DOHH2 (cell line): ENCODE measurements around the gene KCNE2.
A peak's percentile ranks its signal among the peaks of the same experiment; 100 is the strongest.

Experiments
- H3F3A ChIP-seq: fragments of 200-600 bp; sonication (generic), shearing (Covaris generic); 2 replicates; pipeline ENCODE4 v1.6.0; 2016; ENCODE audit warnings: antibody characterized with exemption, mild to moderate bottlenecking; ENCODE audit not compliant: control insufficient read depth, insufficient read depth
- H3K27ac ChIP-seq: fragments of 200-600 bp; sonication (generic); 2 replicates; pipeline ENCODE4 v1.5.1; 2014; ENCODE audit warnings: low read depth, mild to moderate bottlenecking, low read length, moderate library complexity
- H3K27me3 ChIP-seq: fragments of 200-600 bp; sonication (generic); 2 replicates; pipeline ENCODE4 v1.6.1; 2014; ENCODE audit warnings: mild to moderate bottlenecking, low read length, mixed read lengths; ENCODE audit not compliant: control insufficient read depth
- H3K36me3 ChIP-seq: fragments of 200-600 bp; sonication (generic); 2 replicates; pipeline ENCODE4 v1.6.1; 2014; ENCODE audit warnings: mild to moderate bottlenecking, low read length, moderate library complexity, mixed read lengths; ENCODE audit not compliant: control insufficient read depth
- H3K4me1 ChIP-seq: fragments of 200-600 bp; sonication (generic); 2 replicates; pipeline ENCODE4 v1.6.1; 2014; ENCODE audit warnings: mild to moderate bottlenecking, low read length, mixed read lengths; ENCODE audit not compliant: control insufficient read depth
- H3K4me2 ChIP-seq: fragments of 200-600 bp; sonication (generic); 2 replicates; pipeline ENCODE4 v1.6.0; 2014; ENCODE audit warnings: mild to moderate bottlenecking, low read length, moderate library complexity
- H3K4me3 ChIP-seq: fragments of 200-600 bp; sonication (generic); 2 replicates; pipeline ENCODE4 v1.5.1; 2014; ENCODE audit warnings: mild to moderate bottlenecking, low read length, mixed read lengths
- H3K79me2 ChIP-seq: fragments of 200-600 bp; sonication (generic); 2 replicates; pipeline ENCODE4 v1.6.1; 2014; ENCODE audit warnings: mild to moderate bottlenecking, low read length, mixed read lengths; ENCODE audit not compliant: control insufficient read depth
- H3K9me2 ChIP-seq: fragments of 200-600 bp; sonication (generic); replicated peaks from 2 replicates; pipeline ENCODE4 v1.6.1; 2014; ENCODE audit warnings: mild to moderate bottlenecking, low read length, mixed read lengths; ENCODE audit not compliant: control insufficient read depth
- H3K9me3 ChIP-seq: fragments of 200-600 bp; sonication (generic); 2 replicates; pipeline ENCODE4 v1.6.1; 2014; ENCODE audit warnings: antibody characterized with exemption, low read length, mixed read lengths; ENCODE audit not compliant: control insufficient read depth, insufficient read depth
- H4K20me1 ChIP-seq: fragments of 200-600 bp; sonication (generic); 2 replicates; pipeline ENCODE4 v1.6.0; 2014; ENCODE audit warnings: low read depth, mild to moderate bottlenecking, antibody characterized with exemption, low read length, moderate library complexity; ENCODE audit not compliant: control insufficient read depth, insufficient read depth
- EZH2phosphoT487 ChIP-seq: fragments of 200-600 bp; sonication (generic); IDR thresholded peaks from 2 replicates; pipeline ENCODE4 v1.6.1; 2017; ENCODE audit warnings: borderline replicate concordance, mild to moderate bottlenecking, antibody characterized with exemption, low read length, moderate library complexity, mixed read lengths
- TF ChIP-seq, protein P1 (sequence below): fragments of 200-600 bp; sonication (generic); IDR thresholded peaks from one replicate; pipeline ENCODE4 v1.5.1; 2014; ENCODE audit warnings: antibody characterized with exemption, mild to moderate bottlenecking, low read depth, low read length; ENCODE audit not compliant: poor library complexity, severe bottlenecking

Gene KCNE2

GRCh38 chr21:34358866-34359265 is 4.9 kb upstream of the KCNE2 start:
- TF ChIP-seq EZH2phosphoT487, result no peak
- TF ChIP-seq, protein P1, sequence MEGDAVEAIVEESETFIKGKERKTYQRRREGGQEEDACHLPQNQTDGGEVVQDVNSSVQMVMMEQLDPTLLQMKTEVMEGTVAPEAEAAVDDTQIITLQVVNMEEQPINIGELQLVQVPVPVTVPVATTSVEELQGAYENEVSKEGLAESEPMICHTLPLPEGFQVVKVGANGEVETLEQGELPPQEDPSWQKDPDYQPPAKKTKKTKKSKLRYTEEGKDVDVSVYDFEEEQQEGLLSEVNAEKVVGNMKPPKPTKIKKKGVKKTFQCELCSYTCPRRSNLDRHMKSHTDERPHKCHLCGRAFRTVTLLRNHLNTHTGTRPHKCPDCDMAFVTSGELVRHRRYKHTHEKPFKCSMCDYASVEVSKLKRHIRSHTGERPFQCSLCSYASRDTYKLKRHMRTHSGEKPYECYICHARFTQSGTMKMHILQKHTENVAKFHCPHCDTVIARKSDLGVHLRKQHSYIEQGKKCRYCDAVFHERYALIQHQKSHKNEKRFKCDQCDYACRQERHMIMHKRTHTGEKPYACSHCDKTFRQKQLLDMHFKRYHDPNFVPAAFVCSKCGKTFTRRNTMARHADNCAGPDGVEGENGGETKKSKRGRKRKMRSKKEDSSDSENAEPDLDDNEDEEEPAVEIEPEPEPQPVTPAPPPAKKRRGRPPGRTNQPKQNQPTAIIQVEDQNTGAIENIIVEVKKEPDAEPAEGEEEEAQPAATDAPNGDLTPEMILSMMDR, result no peak
- H3K27me3 ChIP-seq, result peaks cover 17% of the 10 kb centered on the region
- H3F3A ChIP-seq, result no peaks in the 10 kb centered on the region
- no peaks in the 10 kb centered on the region for H3K79me2 ChIP-seq
- no peak overlapping the region for H3K4me3 ChIP-seq
- H3K4me2 ChIP-seq, result no peak overlapping the region
- no peak overlapping the region for H3K27ac ChIP-seq
- no peaks in the 10 kb centered on the region for H3K9me2 ChIP-seq
- peaks cover 14% of the 10 kb centered on the region for H3K4me1 ChIP-seq
- H3K36me3 ChIP-seq, result no peaks in the 10 kb centered on the region
- H3K9me3 ChIP-seq, result no peaks in the 10 kb centered on the region
- no peaks in the 10 kb centered on the region for H4K20me1 ChIP-seq

DNA sequence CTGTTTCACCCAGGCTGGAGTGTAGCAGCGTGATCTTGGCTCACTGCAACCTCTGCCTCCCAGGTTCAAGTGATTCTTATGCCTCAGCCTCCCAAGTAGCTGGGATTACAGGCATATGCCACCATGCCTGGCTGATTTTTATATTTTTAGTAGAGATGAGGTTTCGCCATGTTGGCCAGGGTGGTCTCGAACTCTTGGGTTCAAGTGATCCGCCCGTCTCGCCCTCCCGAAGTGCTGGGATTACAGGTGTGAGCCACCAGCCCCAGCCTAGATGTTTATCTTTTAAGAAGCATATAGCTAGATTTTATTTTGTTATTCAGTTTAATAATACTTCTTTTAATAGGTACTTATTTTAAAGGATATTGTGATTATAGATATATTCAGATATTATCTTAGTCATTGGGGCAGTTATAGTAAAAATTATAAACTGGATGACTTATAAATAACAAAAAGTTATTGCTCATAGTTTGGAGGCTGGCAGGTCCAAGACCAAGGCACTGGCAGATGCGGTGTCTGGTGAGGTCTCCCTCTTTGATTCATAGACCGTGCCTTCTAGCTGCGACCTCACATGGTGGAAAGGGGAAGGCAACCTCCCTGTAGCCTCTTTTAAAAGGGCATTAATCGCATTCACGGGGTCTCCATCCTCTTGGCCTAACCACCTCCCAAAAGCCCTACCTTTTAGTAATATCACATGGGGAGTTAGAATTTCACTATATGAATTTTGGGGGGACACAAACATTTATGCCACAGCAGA is 3.1 kb upstream of the KCNE2 start:
- Histone ChIP-seq H3K9me2 (no peaks in the 10 kb centered on the region), H3K79me2 (no peaks in the 10 kb centered on the region), H3K4me1 (peaks cover 12% of the 10 kb centered on the region), H3K27ac (no peak overlapping the region), H3K27me3 (peaks cover 17% of the 10 kb centered on the region), H3K9me3 (no peaks in the 10 kb centered on the region), H4K20me1 (no peaks in the 10 kb centered on the region), H3K36me3 (no peaks in the 10 kb centered on the region), H3K4me2 (no peak overlapping the region), H3K4me3 (no peak overlapping the region), H3F3A (no peaks in the 10 kb centered on the region)
- TF ChIP-seq, protein P1, result peak; percentile 18
- TF ChIP-seq EZH2phosphoT487, result no peak

GRCh38 chr21:34362136-34362444 is 1.7 kb upstream of the KCNE2 start:
- Histone ChIP-seq H3K9me2 (no peaks in the 10 kb centered on the region), H3F3A (no peaks in the 10 kb centered on the region), H3K27me3 (peaks cover 14% of the 10 kb centered on the region), H3K79me2 (no peaks in the 10 kb centered on the region), H3K36me3 (no peaks in the 10 kb centered on the region), H3K4me1 (peaks cover 12% of the 10 kb centered on the region), H3K27ac (no peak overlapping the region), H3K9me3 (no peaks in the 10 kb centered on the region), H4K20me1 (no peaks in the 10 kb centered on the region), H3K4me3 (0 out of 2 replicates have a peak overlapping the region, but pooled peaks have one; percentile 37), H3K4me2 (peak overlapping the region; percentile 54)
- TF ChIP-seq, protein P1, result no peak
- TF ChIP-seq EZH2phosphoT487, result no peak
